ENCODE measurements around the gene FHIT. TPM values are rescaled to one million over a fixed set of nuclear protein-coding genes. Genes with fewer than 3 reads are reported as not detected.

Gene FHIT
- total RNA-seq, 2 experiments from 2014 or later, result 7.6 to 7.9 TPM

- intact Hi-C loops (cut with micrococcal nuclease), result no loop called here
- H3K4me1 Mint-ChIP-seq (ENCODE audit: low read depth), result no peaks in the 10 kb centered on the region
- no peaks in the 10 kb centered on the region for H3K27me3 Mint-ChIP-seq
- no peak overlapping the region for H3K27ac Mint-ChIP-seq
- TF ChIP-seq CTCF (IDR thresholded peaks at IDR 0.05), result no peak
- H3K4me3 Mint-ChIP-seq, result no peak overlapping the region
- H3K9me3 Mint-ChIP-seq, result no peaks in the 10 kb centered on the region
- ChIA-PET POLR2A (no interaction called here), CTCF (no interaction called here)
- no peaks in the 10 kb centered on the region for H3K36me3 Mint-ChIP-seq (ENCODE audit: low read depth)
- DNase-seq, result no peak
- ATAC-seq, result no peak
Measured at GRCh38 chr3:60582288-60582687, 669.0 kb downstream of the FHIT start.

- Mint-ChIP-seq H3K9me3 (no peaks in the 10 kb centered on the region), H3K4me1 (ENCODE audit: low read depth) (no peaks in the 10 kb centered on the region), H3K36me3 (ENCODE audit: low read depth) (no peaks in the 10 kb centered on the region), H3K27me3 (no peaks in the 10 kb centered on the region), H3K27ac (no peak overlapping the region), H3K4me3 (no peak overlapping the region)
- intact Hi-C loops (cut with micrococcal nuclease), result no loop called here
- no peak for ATAC-seq
- POLR2A ChIA-PET, result no interaction called here
- CTCF ChIA-PET, result no interaction called here
- no peak for TF ChIP-seq CTCF (IDR thresholded peaks at IDR 0.05)
- DNase-seq, result no peak
Measured at GRCh38 chr3:60580809-60581208, 670.4 kb downstream of the FHIT start.

GRCh38 chr3:60579734-60580133 is 671.5 kb downstream of the FHIT start:
- CTCF ChIA-PET, result no interaction called here
- Mint-ChIP-seq H3K27me3 (no peaks in the 10 kb centered on the region), H3K27ac (no peak overlapping the region), H3K4me3 (no peak overlapping the region), H3K9me3 (no peaks in the 10 kb centered on the region), H3K36me3 (ENCODE audit: low read depth) (no peaks in the 10 kb centered on the region), H3K4me1 (ENCODE audit: low read depth) (no peaks in the 10 kb centered on the region)
- POLR2A ChIA-PET, result no interaction called here
- no peak for DNase-seq
- no peak for TF ChIP-seq CTCF (IDR thresholded peaks at IDR 0.05)
- intact Hi-C loops (cut with micrococcal nuclease), result no loop called here
- no peak for ATAC-seq

GRCh38 chr3:60578936-60579335 is 672.3 kb downstream of the FHIT start:
- Mint-ChIP-seq H3K4me1 (ENCODE audit: low read depth) (no peaks in the 10 kb centered on the region), H3K4me3 (no peak overlapping the region), H3K9me3 (no peaks in the 10 kb centered on the region), H3K27me3 (no peaks in the 10 kb centered on the region), H3K36me3 (ENCODE audit: low read depth) (no peaks in the 10 kb centered on the region), H3K27ac (no peak overlapping the region)
- DNase-seq, result no peak
- CTCF ChIA-PET, result no interaction called here
- TF ChIP-seq CTCF (IDR thresholded peaks at IDR 0.05), result no peak
- intact Hi-C loops (cut with micrococcal nuclease), result no loop called here
- POLR2A ChIA-PET, result no interaction called here
- no peak for ATAC-seq

GRCh38 chr3:60577601-60578000 is 673.7 kb downstream of the FHIT start:
- H3K27ac Mint-ChIP-seq, result no peak overlapping the region
- H3K4me1 Mint-ChIP-seq (ENCODE audit: low read depth), result no peaks in the 10 kb centered on the region
- no peaks in the 10 kb centered on the region for H3K27me3 Mint-ChIP-seq
- H3K9me3 Mint-ChIP-seq, result no peaks in the 10 kb centered on the region
- no peak for DNase-seq
- H3K36me3 Mint-ChIP-seq (ENCODE audit: low read depth), result no peaks in the 10 kb centered on the region
- TF ChIP-seq CTCF (IDR thresholded peaks at IDR 0.05), result no peak
- intact Hi-C loops (cut with micrococcal nuclease), result no loop called here
- POLR2A ChIA-PET, result no interaction called here
- CTCF ChIA-PET, result no interaction called here
- ATAC-seq, result no peak
- H3K4me3 Mint-ChIP-seq, result no peak overlapping the region

Data from activated CD8-positive, alpha-beta T cell treated with anti-CD3 and anti-CD28 coated beads for 36 hours (primary cell).